Measurements from ENCODE around the gene AUH.

DNA sequence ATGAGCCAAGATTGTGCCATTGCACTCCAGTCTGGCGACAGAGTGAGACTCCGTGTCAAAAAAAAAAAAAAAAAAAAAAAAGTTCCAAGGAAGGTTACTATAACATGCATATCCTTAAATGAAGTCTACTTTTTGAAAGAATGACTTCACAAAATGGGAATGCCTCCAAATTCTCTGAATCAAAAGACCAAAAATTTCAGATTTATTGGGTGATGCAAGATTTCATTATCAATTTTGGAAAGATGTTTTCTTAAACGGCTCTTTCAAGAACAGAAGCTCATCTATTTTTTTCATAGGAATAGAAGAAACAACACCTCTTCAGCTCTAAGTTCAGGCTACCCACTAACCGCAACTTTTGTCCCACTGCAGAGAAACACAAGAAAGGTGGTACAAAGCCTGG lies 69.9 kb downstream of the AUH start:
- TF ChIP-seq EZH2phosphoT487 (IDR thresholded peaks at IDR 0.05; ENCODE audit: borderline replicate concordance), result no peak
- TF ChIP-seq, protein P1, sequence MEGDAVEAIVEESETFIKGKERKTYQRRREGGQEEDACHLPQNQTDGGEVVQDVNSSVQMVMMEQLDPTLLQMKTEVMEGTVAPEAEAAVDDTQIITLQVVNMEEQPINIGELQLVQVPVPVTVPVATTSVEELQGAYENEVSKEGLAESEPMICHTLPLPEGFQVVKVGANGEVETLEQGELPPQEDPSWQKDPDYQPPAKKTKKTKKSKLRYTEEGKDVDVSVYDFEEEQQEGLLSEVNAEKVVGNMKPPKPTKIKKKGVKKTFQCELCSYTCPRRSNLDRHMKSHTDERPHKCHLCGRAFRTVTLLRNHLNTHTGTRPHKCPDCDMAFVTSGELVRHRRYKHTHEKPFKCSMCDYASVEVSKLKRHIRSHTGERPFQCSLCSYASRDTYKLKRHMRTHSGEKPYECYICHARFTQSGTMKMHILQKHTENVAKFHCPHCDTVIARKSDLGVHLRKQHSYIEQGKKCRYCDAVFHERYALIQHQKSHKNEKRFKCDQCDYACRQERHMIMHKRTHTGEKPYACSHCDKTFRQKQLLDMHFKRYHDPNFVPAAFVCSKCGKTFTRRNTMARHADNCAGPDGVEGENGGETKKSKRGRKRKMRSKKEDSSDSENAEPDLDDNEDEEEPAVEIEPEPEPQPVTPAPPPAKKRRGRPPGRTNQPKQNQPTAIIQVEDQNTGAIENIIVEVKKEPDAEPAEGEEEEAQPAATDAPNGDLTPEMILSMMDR (IDR thresholded peaks at IDR 0.05 in 2 of 3, conservative IDR thresholded peaks at IDR 0.05 in 1 of 3; ENCODE audit: borderline replicate concordance in 1 of 3, insufficient read depth in 1 of 3, low read depth in 2 of 3, low read length in 2 of 3), result no peak
- TF ChIP-seq SRF (IDR thresholded peaks at IDR 0.05; ENCODE audit: low read depth), result no peak
- TF ChIP-seq POLR2A (IDR thresholded peaks at IDR 0.05; ENCODE audit: borderline replicate concordance, extremely low read depth, insufficient read depth, insufficient read length), result no peak
- TF ChIP-seq EZH2 (IDR thresholded peaks at IDR 0.05), result no peak
- no peak for TF ChIP-seq FOSL1 (IDR thresholded peaks at IDR 0.05; ENCODE audit: low read depth)
- TF ChIP-seq POLR2AphosphoS5 (IDR thresholded peaks at IDR 0.05; ENCODE audit: low read depth, low read length), result no peak
- no peak for TF ChIP-seq ELF1 (IDR thresholded peaks at IDR 0.05; ENCODE audit: borderline replicate concordance, low read depth)
- TF ChIP-seq, protein P2, sequence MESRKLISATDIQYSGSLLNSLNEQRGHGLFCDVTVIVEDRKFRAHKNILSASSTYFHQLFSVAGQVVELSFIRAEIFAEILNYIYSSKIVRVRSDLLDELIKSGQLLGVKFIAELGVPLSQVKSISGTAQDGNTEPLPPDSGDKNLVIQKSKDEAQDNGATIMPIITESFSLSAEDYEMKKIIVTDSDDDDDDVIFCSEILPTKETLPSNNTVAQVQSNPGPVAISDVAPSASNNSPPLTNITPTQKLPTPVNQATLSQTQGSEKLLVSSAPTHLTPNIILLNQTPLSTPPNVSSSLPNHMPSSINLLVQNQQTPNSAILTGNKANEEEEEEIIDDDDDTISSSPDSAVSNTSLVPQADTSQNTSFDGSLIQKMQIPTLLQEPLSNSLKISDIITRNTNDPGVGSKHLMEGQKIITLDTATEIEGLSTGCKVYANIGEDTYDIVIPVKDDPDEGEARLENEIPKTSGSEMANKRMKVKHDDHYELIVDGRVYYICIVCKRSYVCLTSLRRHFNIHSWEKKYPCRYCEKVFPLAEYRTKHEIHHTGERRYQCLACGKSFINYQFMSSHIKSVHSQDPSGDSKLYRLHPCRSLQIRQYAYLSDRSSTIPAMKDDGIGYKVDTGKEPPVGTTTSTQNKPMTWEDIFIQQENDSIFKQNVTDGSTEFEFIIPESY (IDR thresholded peaks at IDR 0.05; ENCODE audit: extremely low read depth, insufficient replicate concordance, low read length), result no peak
- no peak for TF ChIP-seq SIN3A (IDR thresholded peaks at IDR 0.05; ENCODE audit: low read depth)
- no peak for TF ChIP-seq RAD21 (IDR thresholded peaks at IDR 0.05; ENCODE audit: low read depth)
- TF ChIP-seq SP1 (IDR thresholded peaks at IDR 0.05; ENCODE audit: low read depth), result no peak
- TF ChIP-seq CEBPB (IDR thresholded peaks at IDR 0.05; ENCODE audit: low read depth), result no peak
- TF ChIP-seq JUND (IDR thresholded peaks at IDR 0.05), result no peak

All from HCT116 (cell line).